Measurements from ENCODE around the gene AKAP13.
"Not testable (repeated sequence)": the region's sequence is repeated elsewhere in the genome, so short reads cannot be mapped to it uniquely, and the experiment has no call there.

Gene AKAP13

GRCh38 chr15:85580879-85581278, 200.5 kb downstream of the AKAP13 start:
- no peak for FAIRE-seq

DNA sequence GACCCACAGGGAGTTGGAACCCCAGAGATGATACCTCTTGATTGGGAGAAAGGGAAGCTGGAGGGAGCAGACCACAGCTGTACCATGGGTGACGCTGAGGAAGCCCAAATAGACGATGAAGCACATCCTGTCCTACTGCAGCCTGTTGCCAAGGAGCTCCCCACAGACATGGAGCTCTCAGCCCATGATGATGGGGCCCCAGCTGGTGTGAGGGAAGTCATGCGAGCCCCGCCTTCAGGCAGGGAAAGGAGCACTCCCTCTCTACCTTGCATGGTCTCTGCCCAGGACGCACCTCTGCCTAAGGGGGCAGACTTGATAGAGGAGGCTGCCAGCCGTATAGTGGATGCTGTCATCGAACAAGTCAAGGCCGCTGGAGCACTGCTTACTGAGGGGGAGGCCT, 201.1 kb downstream of the AKAP13 start:
- no peak for FAIRE-seq

GRCh38 chr15:85582131-85583079, 202.0 kb downstream of the AKAP13 start:
- no peak for FAIRE-seq

GRCh38 chr15:85583442-85583841, 203.0 kb downstream of the AKAP13 start:
- no peak for FAIRE-seq

- no peak for FAIRE-seq
Observed at GRCh38 chr15:85583923-85584390, 203.6 kb downstream of the AKAP13 start.

DNA sequence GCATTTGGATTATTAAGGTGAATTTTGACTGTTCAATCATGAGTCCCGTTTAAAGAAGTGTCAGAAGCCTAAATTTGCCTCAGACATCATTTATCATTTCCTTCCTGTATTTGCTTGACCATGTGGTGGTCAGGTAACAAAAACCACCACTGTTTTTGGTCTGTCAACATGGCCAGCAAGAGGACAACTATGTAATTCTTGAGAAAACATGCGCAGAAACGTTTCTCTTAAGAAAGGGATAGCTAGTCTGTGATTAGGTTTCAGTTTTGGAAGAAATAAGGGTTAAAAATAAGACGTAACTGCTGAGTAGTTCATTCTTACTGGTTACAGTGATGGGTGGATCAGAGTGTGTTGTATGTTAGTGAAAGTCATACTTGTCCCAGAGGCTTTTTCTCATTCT, 204.5 kb downstream of the AKAP13 start:
- FAIRE-seq: no peak

DNA sequence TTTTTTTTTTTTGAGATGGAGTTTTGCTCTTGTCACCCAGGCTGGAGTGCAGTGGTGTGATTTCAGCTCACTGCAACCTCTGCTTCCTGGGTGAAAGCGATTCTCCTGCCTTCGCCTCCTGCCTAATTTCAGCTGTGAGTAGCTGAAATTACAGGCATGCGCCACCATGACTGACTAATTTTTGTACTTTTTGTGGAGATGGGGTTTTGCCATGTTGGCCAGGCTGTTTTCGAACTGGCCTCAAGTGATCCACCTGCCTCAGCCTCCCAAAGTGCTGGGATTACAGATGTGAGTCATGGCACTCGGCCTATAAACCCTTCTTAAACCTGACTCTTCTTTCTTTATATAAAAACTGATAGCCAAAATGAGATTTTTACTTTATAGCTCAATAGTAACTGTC, 205.8 kb downstream of the AKAP13 start:
- FAIRE-seq: not testable (repeated sequence)

DNA sequence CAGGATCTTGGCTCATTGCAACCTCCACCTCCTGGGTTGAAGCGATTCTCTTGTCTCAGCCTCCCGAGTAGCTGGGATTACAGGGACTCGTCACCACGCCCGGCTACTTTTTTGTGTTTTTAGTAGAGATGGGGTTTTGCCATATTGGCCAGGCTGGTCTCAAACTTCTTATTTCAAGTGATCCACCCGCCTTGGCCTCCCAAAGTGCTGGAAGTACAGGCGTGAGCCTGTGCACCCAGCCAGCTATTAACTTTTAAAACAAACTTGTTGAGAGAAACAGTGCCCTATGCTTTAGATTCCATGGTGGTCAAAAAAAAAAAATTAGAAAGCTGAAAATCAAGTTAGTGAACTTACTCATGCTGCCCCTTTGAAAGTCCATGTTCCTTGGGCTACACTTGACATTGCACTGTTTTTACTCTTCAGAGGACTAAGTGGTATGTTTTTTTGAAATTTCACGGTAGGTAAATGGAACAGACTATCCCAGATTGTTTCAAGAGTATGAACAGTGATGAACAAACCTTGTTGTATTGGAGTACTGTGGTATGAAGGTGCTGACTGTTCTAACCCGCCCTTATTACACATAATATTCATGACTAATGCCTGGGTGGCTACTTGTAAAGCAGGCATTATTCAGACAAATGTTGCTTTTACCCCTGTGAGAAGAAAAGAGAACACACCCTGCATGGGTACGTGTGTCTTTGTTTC, 207.5 kb downstream of the AKAP13 start:
- FAIRE-seq: no peak

DNA sequence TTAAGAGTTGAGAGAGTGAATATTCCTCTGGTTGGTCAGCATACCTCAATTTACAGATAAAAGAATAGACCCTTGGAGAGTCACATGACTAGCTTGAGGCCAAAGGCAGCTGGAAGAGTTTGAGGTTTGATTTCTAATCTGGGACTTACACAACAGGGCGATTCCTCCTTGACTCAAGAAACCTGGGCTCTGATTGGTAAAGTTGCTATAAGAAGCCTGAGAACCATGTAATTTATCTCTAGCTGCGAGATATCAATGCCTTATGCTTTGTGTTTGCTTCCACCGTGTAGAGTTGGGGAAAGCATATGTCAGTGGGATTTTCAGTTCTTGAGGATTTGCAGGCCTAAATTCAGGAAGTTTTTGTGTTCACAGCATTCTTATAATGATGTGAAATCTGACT, 208.3 kb downstream of the AKAP13 start:
- FAIRE-seq: no peak

DNA sequence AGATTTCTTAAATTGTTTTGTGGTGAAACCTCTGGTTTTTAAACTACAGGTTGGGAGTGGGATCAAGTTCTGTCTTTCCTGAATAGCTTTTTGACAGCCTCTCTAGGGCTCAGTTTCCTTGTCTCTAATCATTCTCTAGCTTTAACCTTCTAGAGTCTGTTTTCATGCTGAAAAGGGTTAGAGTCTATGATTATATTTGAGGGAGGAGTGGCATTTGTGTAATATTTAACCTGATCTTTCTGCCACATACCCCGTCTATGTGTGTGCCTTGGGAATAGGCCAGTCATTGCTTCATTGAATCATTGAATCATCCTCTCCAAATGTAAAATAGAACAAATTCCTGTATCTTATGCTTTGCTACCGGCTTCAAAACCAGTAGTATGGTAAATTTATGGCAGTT, 209.4 kb downstream of the AKAP13 start:
- FAIRE-seq: no peak

GRCh38 chr15:85591622-85592021, 211.2 kb downstream of the AKAP13 start:
- no peak for FAIRE-seq

- FAIRE-seq: no peak
Observed at GRCh38 chr15:85592148-85592547, 211.7 kb downstream of the AKAP13 start.

DNA sequence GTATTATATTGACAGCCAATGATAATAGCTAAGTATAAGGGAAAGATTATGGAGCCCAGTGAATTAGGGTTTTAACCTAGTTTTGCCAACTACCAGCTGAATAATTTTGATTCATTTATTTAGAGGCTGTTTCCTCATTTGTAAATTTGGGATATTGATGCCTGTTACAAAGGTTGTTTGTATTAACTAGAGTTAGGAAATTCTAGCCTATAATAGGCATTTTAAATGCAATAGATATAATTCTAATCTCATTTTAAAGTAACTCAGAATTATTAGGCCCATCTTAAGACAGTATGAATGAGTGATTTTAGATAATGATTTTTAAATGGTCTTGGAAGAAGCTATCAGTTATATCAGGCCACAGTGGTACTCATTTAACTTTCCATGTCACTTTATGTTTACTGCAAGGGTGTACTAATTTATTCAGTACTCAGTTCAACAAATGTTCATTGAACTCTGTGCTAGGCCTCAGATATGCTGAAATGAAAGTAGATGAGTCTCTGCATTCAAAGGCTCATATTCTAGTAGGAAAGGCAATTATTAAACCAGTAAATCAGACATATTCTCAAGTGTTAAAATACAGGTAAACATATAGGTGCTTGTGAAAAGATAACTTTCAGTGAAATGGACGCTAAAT, 213.5 kb downstream of the AKAP13 start:
- no peak for FAIRE-seq

GRCh38 chr15:85595804-85596536, 215.6 kb downstream of the AKAP13 start:
- no peak for FAIRE-seq

DNA sequence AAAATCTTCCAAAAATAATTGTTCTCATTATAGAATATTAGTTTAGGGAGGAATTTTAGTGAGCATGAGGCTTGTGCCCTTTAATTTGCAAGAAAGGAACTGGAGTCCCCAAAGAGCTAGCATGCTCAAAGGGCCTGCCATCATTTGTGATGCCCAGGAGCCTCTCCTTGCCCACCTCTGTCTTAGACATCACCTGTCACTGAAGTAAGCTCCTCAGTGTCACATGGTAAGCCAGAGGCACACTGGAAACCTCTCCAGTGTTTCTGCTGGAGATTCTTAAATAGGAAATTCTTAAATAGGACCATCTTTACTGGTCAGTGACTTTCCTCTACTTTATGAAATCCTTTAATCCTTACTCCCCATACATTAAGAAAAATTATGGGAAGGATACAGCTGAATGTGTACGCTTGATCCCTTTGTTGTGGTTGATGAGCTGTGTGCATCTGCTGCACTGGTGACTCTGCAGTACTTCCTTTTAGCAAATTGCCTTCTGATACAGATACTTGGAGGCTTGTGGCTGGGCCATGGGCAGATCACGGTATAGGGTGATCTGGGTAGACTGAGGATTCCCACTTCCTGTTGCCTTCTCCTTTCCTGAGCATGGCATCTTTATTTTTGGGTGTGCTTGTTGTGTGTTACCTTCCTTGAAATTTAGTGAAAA, 216.9 kb downstream of the AKAP13 start:
- FAIRE-seq: no peak

DNA sequence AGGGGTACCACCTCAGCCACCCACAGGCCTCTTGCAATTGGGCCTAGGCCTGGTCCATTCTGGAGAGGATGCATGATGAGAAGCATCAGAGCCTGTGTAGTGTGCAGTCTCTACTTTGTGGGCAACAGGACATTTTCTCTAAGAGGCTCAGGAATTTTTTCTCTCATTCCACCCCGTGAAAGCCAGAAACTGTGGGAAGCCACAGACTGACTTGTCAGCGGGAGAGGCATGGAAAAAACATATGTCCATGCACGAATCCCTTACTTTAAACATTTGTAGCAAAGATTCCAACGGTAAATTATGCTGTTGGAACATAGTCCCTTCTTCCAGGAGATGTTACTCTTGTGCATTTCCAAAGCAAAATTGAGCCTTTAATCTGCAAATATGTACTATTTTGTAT, 217.8 kb downstream of the AKAP13 start:
- no peak for FAIRE-seq

DNA sequence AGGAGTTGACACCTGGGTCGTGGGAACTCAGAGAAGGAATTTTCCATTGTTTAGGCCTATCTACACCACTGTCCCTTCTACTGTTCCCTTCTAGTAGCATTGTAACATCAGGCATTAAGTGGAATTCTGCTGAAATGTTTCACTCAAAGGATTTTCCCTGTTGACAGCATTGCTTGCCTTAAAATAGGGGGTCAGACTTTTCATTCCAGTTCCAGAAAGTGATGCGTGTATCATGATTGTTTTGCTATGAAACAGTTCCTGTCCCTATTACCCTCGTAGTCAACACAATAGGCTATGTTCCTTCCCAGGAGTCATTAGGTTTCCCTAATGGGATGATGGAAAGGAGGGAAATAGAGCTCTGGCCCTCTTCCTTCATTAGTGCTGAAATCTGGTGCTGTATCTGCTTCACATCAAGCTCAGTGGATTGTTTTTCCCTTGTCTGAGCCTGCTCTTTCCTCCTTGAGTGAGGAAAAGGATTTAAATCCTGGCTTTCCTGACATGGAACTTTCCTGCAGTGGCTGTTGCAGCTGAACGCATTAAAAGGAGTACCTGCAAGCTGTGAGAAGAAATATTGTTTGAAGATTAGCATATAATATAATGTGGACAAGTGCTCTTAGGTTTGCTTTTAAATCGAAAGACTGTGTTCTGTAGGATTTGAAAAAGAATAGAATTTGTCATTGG, 218.5 kb downstream of the AKAP13 start:
- FAIRE-seq: no peak

DNA sequence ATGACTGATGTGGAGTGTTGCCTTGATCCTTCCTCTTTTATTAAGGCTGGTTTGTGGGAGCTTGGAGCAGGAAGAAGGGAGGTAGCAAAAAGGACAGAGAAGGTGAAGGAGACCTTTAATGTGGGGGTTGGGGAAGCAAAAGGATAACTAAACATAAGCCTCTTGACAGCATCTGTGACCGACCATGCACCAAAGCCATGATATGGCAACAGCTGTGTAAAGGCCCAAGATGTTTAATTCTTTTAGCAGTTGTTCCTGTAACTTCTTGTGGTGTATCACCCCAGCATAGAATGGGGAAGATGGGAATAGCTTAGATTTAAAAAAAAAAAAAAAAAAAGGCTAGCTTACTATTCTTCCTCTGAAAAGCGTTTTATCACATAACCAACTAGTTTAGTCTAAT, 219.6 kb downstream of the AKAP13 start:
- no peak for FAIRE-seq

GRCh38 chr15:85603160-85603559, 222.8 kb downstream of the AKAP13 start:
- FAIRE-seq: no peak

DNA sequence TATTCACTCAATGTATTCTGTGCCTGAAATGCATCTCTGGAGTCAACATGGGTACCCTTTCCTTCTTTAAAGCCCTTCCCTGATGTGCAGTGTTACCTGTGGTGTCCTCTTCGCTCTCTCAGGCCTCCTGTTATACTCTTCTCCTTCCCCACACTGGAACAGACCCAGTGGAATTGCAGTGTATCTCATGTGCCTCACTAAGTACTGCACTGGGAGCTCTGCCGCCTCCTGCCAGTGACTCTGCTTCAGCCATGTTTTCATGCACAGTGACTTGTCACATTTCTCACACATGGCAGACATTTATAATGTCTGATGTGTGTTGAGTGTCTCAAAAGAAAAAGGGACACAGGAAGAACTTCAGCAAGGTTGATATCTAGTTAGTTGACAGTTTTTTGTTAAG, 223.3 kb downstream of the AKAP13 start:
- FAIRE-seq: no peak

GRCh38 chr15:85604194-85604593, 223.8 kb downstream of the AKAP13 start:
- no peak for FAIRE-seq

DNA sequence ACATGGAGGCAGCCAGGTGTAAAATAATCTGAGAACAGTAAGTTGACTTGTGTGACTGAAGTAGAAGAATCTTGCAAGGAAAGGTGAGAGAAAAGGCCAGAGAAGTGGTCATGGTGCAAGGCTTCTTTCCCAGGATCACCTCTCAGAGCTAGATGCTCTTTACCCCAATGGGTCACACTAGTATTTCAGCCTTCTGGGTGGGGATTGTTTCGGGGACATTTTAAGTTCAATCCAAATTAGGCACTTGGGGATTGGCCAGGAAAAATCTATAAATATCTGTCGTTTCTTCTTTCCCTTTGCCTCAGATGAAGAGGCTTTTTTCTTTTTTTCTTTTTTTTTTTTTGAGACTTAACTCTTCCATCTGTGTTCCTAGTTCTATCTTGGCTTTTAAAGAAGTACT, 226.3 kb downstream of the AKAP13 start:
- no peak for FAIRE-seq

All from colon (tissue), 2 donors.